GM12891 (cell line): Measurements from ENCODE around the gene MEP1A.

Source experiments
- POLR2A ChIP-seq: IDR thresholded peaks from 2 replicates; pipeline ENCODE4 v1.6.1; 2011; ENCODE audit warnings: low read depth, low read length, control low read depth
- POLR2AphosphoS5 ChIP-seq: IDR thresholded peaks from 2 replicates; pipeline ENCODE4 v1.6.1; 2011; ENCODE audit warnings: low read depth, low read length, control low read depth
- POU2F2 ChIP-seq: IDR thresholded peaks from 2 replicates; pipeline ENCODE4 v1.6.1; 2011; ENCODE audit warnings: low read depth, mild to moderate bottlenecking, control low read depth, low read length, moderate library complexity
- SPI1 ChIP-seq: IDR thresholded peaks from 2 replicates; pipeline ENCODE4 v1.6.1; 2011; ENCODE audit warnings: low read depth, low read length, control low read depth

DNA sequence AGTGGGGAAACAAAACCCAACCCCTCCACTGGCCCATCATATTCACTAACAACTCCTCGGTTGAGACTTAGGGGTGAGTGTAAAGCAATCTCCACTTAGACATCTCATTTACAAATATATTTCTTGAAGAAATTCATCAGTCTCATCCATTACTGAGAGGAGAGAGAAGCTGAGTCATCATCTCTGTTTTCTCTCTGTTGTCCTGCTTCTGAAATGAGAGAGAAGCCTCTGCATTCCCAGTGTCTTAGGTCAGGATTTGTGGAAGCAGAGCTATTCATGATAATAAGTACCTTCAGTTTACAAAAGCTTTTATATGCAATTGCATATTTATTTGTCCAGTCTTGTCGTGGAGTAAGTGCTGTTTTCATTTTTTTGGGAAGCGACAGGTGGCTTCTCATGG is 879 bp downstream of the MEP1A start:
- TF ChIP-seq POLR2AphosphoS5, result no peak
- TF ChIP-seq POLR2A, result no peak
- TF ChIP-seq SPI1, result no peak
- TF ChIP-seq POU2F2, result no peak
